Stimulated activated naive CD8-positive, alpha-beta T cell treated with anti-CD3 and anti-CD28 coated beads, Interleukin-15, Interleukin-2, amounts not matched to agents 100 U/mL and 50 U/mL, for 24 hours (primary cell): ENCODE data around the gene CCNY.
A peak's percentile ranks its signal among the peaks of the same experiment; 100 is the strongest.

Source experiments
- ATAC-seq: fragments of 150-1000 bp; cut with Tn5 transposase; one replicate; pipeline ENCODE4 v1.10.0; 2021
- DNase-seq: peaks from one replicate; pipeline ENCODE4 v3.0.0; 2021

The CCNY gene

DNA sequence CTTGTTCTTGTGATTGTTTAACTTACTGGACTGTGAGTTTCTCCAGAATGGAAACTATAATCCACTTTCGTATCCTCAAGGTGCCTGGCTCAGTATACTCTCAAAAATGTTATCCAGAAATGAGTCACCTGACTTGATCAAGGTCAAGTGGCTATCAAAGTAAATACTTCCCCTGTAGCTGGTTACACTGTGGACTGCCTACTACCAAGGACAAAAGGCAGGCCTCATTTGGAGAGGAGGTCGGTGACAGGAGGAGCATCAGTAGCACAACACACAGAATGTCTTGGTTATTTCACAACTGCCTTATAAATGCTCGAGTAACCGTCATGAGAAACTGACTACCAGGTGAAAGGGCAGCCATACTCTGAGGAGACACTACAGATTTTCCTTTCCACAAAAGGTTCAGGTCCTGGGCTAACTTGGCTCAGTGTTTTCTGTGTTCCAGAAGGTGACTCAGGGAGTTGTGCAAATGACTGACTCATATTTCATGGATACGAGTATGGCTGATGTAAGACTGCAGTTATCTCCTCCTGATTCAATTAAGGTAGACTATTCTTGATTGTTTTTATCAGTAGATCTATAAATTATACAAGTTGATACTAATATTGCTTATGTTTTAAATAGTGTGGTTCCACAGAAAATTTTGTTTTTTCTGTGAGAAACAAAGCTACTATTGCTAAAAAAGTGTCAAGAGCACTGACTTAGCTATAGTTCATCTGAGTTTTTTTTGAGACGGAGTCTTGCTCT is 4.2 kb upstream of the CCNY start:
- ATAC-seq (no peak), DNase-seq (no peak)

DNA sequence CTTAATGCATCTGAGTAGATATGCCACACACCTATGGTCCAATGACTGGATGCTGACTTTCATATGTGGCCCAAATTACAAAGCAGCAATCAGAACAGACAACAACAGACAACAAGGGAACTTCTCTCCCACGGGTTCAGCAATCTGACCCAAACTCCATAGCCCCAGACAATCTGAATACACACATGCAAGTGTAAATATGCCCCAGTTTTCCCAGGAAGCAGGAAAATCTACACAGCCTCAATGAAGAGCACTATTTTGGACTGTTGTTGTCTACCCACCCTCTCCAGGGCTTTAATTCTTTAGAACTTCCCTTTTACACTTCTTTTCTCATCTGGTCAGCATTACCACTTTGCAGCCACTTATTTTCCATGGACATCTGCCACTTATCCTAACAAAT is 2.0 kb upstream of the CCNY start:
- no peak for DNase-seq
- no peak for ATAC-seq

DNA sequence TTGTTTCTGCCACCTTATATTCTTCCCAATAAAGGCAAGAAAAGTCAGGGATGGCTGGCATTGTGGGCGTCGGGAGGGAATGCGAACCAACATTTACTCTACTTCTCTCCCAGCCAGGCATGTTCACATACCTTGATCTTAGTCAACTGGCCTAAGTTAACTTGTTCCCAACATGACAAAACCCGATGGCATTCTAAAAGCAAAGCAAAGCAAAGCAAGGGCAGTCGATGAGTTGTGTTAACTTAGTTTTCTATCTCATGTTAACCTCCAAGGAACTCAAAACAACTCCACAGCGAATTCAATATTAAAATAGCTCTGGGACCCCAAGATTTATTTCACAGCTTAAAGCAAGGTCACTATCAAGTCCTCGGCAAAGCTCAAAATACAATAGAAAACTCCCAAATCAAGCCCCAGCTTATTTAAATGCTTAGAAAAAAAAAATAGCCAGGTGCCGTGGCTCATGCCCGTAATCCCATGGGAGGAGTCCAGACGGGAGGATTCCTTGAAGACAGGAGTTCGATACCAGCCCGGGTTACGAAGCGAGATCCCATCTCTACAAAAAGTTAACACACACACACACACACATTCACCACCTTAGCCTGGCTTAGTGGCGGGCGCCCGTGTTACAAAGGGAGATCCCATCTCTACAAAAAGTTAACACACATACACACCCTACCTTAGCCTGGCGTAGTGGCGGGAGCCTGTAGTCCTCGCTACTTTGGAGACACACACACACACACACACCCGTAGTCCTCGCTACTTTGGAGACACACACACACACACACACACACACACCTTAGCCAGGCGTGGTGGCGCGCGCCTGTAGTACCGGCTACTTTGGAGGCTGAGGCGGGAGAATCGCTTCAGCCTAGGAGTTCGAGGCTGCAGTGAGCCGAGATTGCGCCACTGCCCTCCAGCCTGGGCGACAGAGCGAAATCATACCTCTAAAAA is 901 bp upstream of the CCNY start:
- DNase-seq (peak; percentile 45), ATAC-seq (no peak)

DNA sequence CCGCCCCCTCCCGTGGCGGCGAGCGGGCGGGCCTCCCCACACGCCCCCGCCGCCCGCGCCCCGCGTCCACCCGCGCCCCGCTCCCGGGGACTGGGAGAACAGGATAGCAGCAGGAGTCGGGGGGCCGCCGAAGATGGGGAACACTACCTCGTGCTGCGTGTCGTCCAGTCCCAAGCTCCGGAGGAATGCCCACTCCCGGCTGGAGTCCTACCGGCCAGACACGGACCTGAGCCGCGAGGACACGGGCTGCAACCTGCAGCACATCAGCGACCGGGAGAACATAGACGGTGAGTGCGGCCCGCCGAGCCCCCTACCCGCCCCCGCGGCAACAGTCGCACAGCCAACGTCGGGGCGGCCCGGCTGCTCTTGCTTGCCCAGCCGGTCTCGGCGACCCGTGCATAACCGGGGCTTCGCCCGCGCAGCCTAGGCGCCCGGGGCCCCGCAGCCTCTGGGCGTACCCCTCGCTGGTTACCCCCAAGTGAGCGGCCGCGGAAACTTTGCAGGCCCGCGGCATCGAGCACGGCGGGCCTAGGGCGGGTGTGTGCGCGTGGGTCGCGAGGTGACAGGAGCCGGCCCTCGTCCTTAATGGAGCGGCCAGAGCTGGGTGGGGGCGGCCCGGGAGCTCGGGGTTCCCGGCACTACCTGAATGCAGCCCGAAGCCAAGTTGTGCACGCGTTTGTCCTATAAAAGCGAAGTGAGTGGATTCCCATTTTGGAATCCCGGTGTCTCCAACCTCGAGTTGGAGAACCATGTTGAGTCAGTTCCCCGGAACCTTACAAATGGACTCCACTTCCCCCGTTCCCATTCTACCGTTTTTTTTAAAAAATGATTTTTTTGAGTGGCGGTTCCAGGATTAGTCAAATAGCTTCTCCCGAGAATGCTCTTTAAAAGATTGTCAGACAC is 863 bp downstream of the CCNY start:
- ATAC-seq = no peak
- DNase-seq = peak; percentile 53

DNA sequence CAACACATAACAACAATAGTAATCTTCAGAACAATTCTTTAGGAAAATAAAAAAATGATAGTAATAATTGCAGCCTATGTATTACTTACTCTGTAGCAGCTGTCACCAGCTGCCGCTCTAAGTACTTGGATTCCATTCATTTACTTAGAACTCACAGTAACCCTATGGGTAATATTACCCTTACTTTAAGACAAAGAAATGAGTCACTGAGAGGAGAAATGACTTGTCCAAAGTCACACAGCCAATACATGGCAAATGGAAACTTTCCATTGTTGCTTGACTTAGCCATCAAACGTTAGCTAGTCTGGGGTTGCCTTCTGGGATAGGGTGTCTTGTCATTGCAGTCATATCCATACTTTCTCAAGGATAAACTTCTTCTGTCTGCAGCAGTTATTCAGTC is 3.6 kb downstream of the CCNY start:
- DNase-seq = no peak
- peak; percentile 68 for ATAC-seq

DNA sequence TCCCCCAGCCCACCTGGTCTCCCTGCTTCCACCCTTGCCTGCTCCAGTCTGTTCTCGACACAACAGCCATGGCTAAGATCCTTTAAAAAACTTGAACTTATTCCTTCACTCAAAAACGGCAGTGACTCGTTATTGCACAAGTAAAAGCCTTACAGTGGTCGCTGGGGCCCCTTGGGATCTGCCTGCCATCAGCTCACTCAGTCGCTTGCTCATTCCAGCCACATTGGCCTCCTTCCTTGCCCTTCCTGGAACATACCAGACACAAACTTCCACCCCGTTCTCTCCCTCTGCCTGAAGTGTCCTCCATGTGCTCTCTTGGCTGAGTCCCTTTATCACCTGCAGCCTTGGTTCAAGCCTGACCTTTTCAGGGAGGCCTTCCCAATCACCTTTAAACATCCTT is 4.7 kb downstream of the CCNY start:
- DNase-seq (peak; percentile 16), ATAC-seq (no peak)

DNA sequence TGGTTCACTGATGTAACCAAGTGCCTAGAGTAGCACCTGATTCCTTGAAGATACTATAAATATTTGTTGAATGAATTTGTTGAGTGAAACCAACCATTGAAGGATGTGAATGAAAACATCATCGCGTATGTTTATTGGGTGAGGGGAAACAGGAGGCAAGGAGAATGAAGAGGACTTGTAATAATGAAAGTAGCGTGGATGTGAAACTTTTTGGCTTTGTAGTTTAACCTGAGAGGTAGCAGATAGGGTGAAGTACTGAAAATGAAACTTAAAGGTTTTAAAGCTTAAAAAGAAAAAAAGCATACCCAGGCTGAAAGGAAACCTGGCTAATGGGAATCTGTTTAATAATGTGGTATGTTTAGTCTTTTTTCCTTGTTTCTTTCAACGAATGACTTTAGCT is 5.2 kb downstream of the CCNY start:
- no peak for DNase-seq
- ATAC-seq = peak; percentile 65

DNA sequence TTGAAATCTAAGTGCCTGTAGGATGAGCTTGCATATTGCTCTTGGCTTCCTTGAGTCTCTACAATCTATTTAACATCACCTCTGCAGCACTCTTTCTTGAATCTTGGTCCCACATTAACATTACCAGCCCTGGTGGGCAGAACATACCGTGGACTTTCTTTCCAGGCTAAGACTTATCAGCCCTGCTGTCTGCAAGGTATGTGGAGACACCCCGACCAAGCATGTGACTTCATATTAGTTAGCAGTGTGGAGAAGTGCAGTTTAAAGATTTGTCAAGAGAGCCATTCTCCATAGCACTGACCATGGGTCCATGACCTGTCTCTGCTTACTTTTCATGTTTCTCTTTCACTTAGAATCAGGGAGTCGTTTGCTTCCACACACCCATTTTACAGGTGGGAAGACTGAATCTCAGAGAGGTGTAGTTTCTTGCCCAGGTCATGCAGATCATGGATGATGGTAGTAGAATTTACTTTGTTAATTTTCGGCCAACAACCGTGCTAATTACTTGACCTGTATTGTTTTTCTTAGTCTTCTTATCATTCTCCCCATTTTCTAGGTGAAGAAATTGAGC is 6.0 kb downstream of the CCNY start:
- no peak for ATAC-seq

DNA sequence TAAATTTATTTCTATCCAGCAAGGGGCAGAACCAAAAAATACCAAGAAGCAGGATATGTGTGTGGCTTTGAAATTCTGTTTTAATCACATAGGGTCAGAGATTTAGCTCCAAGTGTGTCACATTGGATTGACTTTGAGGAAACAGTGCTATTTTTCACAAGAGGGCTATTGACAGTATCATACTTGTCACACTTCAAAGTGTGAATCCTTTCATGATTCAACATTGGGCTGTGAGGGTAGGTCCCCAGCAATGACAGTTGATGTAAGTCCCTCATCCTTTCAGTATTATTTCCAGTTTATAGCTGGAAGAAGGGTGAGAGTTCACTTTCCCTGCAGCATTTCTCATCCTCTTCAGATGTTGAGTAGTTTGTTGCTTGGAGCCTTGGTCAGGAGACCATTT is 7.4 kb downstream of the CCNY start:
- ATAC-seq (no peak), DNase-seq (no peak)

More for the DNA sequence above, 6.0 kb downstream of the CCNY start:
- DNase-seq = no peak

DNA sequence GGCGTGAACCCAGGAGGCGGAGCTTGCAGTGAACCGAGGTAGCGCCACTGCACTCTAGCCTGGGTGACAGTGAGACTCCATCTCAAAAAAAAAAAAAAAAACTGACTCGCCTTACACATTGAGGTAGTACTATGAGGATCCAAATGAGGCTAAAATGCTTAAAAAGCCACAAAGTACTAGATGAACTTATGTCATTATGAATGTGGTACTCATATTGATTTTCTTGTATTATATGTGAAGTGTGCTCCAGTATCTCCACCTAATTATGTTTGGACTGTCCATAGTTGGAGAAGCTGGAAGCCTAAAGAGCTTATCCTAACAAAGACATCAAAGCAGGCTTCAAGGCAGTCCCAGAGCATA is 9.1 kb downstream of the CCNY start:
- DNase-seq (no peak), ATAC-seq (no peak)

DNA sequence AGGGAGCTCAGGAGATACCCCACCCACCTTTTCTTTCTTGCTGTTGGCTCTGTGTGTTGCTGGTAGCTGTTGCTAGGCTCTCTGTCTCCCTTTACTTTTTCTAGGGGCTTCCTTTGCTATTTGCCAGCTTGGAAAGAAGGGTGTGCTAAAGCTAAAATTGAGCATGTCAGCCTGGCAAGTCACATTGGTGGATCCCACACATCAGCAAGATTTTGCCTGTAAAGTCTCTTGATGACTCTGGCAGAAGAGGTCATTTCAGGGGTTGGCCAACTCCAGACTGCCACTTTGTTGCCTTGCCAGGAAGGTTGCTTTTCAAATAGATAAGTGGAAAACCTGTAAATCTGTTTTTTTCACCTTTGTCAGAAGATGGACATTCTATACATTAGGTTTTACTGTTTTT is 9.9 kb downstream of the CCNY start:
- no peak for ATAC-seq
- DNase-seq = no peak

DNA sequence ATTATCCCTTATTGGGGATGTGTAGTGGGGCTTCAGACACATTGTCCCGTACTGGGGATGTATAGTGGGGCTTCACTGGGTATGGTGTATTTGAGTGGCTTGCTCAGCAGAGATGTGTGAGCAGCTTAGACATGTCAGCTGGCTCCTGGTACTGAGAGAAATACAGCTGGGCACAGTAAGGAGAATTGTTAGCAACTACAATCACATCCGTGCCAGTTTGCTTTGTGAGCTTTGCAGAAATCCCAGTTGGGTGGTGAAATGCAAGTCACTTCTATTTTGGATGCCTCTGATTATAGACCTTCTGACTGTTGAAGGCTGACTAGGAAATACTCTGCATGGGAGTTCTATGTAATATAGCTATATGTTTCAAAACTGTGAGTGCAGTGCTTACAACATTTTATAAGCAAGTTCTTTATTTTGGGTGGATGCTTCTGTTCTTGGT is 10.8 kb downstream of the CCNY start:
- ATAC-seq (no peak), DNase-seq (no peak)

DNA sequence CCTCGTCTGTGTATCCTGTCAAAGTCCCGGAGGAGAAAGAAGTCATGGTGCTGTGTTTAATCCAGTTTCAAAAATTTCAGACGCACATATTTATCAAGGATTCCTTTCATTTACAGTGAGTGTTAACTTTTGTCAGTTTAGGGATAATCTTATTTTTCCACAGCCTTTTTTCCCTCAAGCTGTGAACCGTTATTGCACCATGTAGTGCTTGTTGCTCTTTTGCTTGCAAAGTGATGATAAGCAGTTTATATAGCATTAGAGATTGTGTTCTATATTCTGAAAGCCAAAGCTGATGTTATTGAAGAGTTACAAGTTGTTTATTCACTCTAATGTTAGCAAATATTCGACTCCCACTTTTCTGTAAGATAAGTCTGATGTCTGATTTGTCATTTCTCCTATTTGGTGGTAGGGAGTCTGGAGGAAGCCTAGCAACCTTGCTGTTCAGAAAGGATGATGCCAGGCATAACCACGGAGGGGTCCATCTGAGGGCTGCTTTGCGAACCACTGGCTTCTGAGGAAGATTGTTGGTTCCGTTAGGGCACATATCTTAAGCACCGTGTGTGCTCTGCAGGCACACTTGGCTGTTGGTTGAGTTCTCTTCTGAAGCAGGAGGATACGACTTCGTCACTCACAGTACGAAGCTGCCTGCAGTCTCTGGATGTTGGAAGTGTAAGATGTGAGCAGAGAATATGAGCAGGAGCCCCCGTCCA is 11.7 kb downstream of the CCNY start:
- no peak for DNase-seq

DNA sequence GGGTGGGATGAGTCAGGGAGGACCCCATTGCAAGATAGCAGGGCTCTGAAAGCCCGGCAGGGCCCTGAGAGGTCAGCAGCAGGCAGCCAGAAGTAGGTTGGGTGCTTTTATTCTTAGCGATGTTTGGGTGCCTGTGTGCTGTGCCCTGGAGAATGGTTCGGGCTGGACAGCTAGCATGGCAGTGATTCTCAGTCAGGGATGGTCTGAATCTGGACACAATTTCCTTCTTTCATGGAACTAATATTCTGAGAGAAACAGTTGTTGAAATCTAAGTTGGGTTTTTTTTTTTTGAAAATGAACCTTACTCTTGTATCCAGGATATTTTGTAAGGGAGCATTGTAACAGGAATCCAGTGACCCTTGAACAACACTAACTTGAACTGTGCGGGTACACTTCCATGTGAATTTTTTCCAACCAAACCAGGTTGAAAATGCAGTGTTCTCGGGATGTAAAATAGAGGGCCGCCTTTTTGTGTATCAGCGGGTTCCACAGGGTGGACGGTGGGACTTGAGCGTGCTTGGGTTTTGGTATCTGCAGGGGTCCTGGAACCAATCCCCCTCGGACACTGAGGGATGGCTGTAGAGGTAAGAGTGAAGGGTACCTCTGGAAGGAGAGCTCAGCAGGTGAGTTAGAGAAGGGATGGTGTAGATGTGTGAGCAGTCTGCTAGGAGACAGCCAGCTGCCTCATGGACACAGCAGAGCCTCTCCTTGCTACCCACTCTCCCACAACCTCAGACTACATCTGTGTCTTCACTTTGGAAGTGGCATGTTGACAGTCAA is 12.5 kb downstream of the CCNY start:
- ATAC-seq (no peak), DNase-seq (no peak)

More for the DNA sequence above, 11.7 kb downstream of the CCNY start:
- ATAC-seq = no peak

DNA sequence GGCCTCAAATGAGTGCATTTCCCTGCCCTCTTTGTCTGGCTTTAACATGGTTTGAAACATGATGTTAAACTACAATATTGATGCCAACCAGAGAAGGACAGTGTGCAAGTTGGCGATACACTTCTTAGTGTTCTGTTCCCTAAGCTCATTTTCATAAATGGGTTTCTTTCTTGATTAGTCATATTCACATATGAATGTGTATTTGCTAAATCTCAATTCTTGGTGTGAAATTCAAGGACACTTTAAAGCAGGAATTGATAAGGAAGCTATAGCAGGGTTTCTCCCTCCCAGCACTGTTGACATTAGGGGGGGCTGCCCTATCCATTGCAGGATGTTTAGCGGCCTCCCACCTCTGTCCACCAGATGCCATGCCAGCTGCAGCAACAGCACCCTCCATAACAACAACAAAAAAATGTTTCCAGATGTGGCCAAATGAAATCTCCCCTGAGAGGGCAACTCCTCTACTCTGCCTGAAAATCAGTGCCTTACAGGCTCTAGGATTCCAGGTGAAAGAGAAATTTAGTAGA is 13.1 kb downstream of the CCNY start:
- ATAC-seq = peak; percentile 30
- no peak for DNase-seq

DNA sequence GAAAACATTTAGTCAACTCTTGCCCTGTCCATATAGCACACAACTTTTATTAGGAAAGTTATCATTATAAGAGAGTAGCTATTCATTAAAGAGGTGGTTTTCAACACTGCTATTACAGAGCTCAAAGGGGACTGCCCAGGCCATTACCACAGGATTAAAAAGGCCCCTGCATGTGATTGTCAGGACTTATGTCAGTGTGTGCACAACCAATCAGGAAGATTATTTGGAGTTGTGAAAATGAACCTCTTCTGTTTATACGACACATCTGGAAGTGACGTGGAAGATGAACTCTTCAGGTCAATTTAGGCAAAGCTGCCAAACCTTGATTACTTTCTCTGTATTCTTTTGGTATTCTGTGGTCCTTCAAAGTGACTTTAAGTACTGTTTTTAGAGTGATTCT is 14.7 kb downstream of the CCNY start:
- DNase-seq = no peak
- no peak for ATAC-seq

DNA sequence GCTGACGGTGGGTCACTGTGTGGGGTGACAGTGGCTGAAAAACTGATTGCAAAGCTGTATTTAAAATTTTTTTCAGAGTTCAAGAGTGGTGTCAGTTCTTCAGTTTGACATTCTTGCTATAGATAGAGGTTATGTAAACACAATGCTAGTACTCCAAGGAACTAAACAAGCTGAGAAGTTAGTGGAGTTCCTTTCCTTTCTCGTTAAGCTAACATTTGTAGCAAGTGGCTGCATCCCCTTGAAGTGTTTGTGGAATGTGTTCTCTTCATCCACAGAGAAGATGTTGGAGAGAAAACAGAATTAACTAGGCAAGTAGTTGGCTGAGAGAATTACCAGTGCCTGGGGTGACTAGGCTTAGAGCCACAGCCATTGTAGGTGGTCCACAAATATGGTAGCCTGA is 15.8 kb downstream of the CCNY start:
- no peak for DNase-seq
- no peak for ATAC-seq

DNA sequence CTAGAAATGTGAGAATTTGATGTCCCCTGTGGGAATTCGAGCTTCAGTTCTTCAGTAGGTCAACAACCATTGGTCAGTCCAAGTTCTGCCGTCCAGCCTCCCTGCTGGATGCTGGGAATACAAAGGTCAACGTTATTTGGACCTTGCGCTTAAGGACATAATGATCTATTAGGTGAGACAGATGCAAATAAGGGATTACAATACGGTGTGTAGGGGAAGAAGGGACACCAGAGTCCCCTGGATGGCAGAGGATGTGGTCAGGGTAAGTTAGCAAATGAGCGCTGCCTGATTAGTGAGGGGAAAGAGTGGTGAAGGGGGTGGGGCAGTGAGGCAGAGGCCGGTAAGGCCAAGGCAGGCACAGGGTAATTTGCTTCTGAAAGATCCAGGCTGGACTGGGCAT is 16.2 kb downstream of the CCNY start:
- ATAC-seq (no peak), DNase-seq (peak; percentile 36)

DNA sequence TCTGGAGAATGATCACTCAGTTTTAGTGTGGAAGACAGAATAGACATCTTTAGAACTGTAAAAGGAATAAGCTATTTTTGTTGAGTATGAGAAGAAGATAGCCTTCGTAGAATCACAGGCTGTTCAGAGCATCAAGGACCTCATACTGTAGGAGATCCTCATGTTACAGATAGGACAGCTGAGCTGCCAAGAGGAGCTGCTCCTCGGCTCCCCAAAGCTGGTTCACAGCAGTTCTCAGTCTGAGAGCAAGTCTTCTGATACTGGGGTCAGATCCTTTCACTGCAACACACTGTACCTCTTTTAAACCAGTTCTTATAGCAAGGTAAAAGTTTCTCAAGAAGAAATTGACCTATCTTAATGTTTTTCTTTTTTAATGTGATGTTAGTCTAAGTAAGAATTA is 17.1 kb downstream of the CCNY start:
- DNase-seq = no peak
- ATAC-seq = no peak

DNA sequence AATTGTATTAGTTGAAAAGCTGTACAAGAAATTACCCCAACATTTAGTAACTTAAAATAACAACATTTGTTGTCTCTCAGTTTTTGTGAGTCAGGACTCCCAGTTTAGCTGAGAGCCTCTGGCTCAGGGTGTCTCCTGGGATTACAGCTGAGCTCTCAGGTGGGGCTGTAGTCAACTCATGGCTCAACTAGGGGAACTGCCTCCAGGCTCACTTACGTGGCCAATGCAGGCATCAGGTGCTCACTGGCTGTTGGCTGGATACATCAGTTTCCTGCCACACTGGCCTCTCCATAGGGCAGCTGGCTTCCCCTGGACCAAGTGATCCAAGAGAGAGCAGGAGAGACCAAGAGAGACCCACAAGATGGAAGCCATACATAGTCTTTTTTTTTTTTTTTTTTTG is 17.5 kb downstream of the CCNY start:
- no peak for DNase-seq
- no peak for ATAC-seq
